CD4-positive, alpha-beta T cell treated with Interleukin-10 for 1 hour (primary cell): Measurements from ENCODE around the gene CD164L2.
"Not testable (repeated sequence)": the region's sequence is repeated elsewhere in the genome, so short reads cannot be mapped to it uniquely, and the experiment has no call there.

Experiments used
- DNase-seq: peaks from one replicate; pipeline ENCODE4 v3.0.0-alpha.2; 2020

Gene CD164L2

DNA sequence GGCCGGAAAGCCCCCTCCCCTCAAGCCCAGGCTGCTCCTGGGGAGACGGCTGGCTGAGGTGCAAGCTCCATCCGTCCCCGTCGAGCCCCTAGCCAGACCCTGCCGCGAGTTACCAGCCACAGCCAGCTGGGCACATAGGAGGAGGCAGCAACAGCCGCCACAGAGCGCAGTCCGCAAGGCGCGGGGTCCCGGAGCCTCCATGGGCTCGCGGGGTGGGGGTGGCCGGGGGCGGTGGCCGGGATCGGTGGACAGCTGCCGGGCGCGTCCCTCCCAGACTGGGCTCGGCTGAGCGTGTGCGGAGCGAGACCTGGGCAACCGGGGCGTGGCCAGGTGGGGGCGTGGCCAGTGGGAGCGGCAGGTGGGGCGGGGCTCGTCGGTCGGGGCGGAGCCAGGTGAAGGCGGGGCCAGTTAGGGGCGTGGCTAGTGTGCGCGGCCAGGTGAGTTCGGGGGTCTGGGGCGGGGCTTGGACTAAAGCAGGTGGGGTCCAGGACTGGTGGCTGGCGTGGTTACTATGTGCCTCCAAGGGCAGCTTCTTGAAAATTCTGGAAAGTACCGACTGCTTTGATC, at the start of gene CD164L2:
TSS of gene CD164L2 (minus strand) at position 295 of the 567 bp plus-strand sequence. CDS start at position 201, 94 bp downstream.
- DNase-seq, result peak; percentile 43

DNA sequence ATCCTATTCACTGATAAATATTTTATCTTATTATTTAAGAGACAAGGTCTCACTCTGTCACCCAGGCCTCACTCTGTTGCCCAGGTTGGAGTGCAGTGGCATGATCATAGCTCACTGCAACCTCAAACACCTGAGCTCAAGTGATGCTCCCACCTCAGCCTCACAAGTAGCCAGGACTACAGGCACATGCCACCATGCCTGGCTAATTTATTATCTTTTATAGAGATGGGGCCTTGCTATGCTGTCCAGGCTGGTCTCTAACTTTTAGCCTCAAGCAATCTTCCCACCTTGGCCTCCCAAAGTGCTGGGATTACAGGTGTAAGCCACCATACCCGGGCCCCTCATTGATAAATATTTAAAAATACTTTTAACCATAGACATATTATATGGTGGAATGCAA, 49.6 kb upstream of the CD164L2 start:
- not testable (repeated sequence) for DNase-seq

DNA sequence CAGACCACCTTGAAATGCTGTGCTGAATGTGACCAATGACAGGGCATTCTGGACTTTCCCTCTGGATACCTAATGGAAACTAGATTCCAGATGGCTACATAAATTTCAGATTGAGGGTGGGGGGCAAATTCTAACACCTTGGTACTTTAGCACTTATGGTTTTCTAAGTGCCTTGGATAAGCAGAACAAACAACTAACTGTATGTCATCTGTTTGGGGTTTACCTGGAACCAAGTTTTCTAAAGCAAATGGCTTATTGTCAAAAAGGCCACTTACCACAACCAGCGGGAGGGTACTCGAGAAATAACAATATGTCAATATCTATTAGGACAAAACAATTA, 48.4 kb upstream of the CD164L2 start:
- no peak for DNase-seq

DNA sequence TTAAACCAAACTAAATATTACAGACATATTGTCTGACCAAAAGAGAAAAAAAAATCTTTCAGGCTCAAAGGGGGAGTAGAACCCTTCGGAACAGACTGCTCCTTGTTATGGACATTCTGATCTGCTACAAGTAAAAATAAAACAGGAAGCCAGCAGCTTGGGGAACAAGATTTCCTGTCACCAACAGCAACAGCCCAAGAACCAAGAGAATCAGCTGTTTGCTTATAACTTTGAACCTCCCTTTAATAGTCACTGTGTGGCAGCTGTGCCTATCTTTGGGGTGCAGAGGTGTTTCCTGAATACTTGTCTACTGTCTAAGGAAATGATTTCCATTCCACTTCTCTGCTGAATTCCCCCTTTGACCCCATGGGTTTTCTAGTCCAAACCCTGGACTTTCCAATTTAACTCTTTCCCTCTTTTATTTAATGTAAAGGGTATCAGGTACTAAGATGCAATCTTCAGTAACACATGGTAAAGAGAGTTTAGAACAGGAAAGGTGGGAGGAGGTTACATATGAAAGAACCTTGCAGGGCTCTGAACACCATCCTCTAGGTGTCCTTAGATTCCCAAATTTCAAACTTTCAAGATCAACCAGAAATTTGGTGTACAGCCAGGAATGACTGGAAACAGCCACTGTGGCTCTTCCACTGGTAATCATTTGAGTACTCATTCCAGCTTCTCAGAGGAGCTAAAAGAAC, 47.9 kb upstream of the CD164L2 start:
- DNase-seq, result peak; percentile 58

DNA sequence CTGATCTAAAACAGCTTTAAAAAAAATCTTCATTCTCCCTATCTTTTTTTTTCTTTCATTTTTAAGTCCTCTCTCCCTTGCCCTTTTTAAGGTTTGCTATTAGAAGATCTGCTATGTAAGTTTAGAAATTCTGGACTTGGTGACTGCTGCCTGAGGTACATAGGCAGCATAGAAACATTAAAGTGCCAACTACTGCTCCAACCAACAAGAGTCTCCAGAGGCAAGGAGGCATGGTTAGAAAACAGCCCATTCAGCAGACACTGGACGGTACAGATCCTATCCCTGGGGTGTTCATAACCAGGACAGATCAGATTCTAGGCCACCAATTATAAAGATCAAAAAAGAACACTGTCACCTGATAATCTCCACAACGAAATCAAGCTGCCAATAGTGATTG, 45.9 kb upstream of the CD164L2 start:
- no peak for DNase-seq

DNA sequence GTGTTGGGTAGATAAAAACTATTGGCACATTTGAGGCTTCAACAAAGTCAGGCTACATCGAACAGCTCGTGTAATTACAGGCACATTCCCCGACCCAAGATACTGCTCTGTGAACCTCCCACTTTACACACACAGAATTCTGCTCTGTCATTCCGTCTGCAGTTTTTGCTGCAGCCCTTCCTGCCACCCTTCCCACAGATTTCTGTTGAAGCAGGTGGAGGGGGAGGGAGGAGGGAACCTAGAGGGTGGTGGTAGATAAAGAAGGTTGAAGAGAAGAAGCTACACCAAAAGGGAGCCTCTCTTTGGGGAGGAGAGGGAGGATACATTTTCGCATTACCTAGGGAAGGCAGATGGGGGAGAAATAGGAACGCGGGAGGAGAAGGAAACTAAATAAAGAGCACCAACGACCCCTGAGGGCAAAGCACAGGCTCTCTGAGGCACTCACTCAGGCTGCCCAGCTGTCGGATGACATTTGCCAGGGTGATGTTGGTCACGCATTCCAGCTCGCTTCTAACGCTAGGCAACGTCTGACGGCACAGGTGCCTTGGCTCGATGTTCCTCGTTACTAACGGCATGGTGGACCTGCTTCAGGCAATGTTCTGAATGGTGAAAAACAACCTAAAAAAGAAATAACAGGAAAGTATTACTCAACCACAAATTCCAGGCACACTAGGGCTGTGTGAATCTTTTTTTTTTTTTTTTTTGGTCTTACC, 45.3 kb upstream of the CD164L2 start:
- DNase-seq, result no peak

DNA sequence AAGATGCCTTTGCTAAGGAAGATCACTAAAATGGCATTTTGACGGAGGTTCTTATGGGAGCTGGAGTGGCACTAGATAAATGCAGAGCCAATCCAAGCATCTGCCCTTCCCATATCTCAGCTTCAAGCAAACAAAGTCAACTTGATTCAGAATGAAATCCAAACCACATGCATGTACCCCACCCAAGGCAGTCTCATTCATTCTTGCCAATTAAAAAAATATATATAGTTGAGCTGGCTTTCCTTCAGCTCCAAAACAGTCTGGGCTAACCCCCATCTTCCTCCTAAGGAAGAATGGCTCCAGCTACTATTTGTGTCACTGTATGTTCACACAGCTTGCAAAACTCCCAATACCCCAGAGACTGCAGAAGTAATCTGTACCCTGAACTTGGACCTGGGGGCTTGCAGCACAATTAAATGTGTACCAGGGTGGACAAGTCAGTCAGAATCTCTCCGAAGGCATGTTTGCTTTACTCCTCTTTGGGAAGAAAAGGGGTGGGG, 44.7 kb upstream of the CD164L2 start:
- no peak for DNase-seq

DNA sequence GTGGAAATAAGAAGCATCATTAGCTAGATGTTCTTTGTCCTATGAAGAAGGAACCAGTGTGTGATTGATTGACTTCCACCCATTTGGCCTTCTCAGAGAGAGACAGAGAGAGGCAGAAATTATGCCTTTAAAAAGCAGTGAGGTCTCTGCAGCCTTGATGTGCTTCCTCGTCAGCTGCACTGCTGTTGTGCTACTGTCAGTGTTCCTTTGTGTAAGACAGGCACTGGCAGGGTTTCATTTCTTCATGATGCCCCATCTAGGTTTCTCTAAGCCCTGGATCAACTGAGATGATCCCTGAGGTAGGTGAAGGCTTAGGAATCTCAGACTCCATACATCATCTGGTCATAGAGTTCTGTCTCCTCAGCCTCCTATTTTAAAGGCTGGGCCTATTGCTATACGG, 44.2 kb upstream of the CD164L2 start:
- DNase-seq, result no peak

DNA sequence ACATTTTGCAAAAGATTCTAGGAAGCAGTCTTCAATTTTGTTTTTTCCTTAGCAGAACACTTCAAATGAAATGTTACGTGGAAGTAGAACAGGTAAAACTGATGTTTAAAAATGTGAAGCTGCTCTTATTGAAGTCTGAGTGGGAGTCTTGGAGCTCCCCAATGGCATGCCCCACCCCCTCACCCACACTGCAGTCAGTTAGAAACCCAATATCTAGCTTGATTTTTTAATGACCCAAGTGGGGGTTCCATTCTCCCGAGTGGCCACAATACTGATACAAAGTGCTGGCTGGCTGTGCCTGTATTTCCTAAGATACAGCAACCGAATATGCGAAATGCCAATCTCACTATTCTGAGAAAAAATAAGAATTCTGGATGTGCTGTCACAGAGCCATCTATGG, 40.6 kb upstream of the CD164L2 start:
- no peak for DNase-seq

DNA sequence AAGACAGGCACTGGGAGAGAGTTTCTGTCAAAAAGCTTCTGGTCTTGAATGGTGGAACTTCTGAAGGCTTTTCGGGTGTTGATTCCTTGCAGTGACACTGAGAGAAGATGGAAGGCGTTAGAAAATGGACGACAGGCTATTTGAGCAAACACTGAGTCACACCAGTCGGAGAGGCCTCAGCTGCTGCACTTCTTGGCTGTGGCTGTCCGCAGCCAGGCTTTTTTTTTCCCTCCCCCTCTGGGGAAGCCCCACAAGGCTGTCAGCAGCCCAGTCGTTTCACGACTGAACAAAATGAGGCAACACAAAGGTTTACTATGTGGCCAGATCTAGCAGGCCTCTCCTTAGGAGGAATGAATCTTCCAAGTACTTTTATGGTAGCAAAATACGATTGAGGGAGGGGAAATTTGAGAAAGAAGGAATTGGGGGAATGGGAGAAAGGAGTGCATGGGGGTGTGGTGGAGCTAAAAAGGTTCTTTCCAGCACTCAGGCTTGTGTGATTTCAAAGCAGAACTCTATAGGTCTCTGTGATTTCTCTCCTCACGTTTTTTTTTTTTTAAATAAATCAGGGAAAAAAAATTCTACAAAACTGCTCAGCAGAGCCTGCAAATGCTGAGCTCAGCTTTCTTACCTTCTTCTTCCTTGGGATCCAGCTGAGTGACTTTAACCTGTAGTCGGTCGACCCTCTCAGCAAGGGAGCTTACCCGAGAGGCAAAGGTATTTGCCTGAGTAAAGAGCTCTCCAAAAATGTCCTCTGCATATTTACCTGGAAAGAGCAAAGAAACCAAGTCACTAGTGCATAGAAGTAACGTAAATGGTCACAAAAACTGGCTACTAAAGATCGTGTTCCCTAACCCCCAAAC, 35.4 kb upstream of the CD164L2 start:
- peak; percentile 49 for DNase-seq

DNA sequence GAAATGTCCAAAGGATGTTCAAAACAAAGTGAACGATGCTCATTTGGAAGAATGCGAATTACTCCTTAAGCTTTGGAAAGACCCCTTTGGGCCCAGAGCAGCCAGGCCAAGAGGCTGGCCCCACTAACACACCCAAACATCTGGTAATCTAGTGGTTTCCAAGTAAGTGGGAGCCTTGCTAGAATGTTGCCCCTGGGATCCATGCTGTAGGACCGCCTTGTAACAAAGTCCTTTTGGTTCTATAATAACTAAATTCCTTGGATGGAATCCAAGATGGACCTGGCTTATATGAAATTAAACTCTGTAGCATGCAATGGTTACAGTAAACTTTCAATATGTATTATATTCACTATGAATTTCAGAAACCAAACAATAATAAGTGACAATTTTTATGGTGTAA, 34.6 kb upstream of the CD164L2 start:
- DNase-seq, result no peak

DNA sequence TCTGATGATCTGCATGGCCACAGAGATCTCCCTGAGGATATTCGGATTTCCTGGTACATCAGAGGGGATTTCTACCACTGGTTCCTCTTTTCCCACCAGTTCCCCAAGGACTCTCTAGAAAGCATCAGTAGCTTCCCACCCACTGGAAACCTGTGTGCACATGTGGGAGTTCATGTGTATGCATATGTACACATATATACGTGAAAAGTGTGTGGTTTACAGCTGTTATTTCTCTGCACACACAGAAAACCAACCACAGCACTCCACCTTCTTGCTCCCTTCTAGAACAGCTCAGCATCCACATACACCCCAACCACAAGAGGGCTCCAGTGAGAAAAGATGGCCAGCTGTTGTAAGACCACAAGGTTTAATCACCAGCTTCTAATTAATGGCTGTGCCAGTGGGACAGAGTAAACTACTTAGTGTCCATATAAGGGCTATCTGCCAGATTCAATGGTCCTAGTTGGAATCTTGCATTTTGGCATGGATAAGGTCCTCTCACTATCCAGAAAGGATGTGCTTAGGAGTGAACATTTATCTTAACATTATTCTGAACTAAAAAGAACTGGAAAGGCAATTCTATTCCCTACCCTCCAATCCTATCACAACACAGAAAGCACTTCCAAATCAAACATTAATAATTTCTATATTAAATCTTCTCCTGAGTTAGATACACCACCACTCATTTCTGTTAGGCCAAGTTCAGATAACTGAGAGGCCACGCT, 33.4 kb upstream of the CD164L2 start:
- peak; percentile 77 for DNase-seq

DNA sequence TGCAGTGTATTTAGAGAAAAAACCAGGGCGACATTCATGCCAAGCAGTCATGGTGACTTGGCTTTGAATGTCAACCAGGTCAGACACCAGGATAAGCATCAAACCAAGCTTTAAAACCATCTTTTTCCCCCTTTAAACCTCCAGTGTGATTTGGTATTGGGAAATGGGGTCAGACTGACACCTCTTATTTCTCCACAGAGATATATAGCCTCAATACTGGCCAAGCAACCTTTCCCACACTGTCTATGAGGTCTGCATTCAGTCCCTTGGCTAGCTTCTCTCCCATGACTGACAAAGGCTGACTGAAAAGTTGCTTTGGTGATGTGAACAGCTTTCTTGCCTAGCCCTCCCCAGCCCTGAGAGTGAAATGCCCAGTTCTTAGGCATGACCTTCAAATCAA, 31.0 kb upstream of the CD164L2 start:
- no peak for DNase-seq

DNA sequence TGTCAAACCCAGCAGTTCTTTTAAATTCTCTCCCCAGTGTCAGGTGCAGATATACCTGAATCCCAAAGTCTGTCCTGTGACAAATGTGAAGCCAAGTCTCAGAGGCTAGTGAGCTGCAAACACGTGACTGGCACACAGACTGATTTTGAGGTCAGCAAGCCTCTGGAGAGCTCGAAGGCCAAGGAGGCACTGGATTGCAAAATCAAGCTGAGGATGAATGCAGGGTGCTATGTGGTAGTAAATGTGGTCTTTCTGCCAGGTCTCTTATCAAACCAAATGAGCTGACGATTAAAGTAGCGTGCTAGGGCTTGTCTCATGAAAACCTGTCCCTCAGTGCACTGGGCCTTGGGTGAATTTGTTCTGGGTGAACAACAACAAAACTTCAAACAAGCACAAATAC, 29.9 kb upstream of the CD164L2 start:
- DNase-seq, result no peak

DNA sequence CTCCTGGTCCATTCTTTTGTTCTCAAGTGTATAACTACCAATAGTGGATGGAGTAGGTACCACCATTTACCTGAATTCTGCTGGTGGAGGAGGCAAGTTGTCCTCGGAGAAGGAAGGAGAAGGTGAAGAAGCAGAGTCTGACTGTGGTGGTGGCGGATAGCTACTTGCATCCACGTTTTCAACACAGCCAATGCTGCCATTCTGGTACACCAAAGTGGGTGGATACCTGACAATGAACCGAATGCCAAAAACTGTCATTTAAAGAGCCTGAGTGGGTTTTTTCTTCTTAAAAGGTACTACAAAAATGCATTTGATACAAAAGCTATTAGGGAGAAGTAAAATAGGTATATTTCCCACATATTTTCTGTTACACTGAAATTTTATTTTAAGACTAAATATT, 29.4 kb upstream of the CD164L2 start:
- DNase-seq, result no peak

DNA sequence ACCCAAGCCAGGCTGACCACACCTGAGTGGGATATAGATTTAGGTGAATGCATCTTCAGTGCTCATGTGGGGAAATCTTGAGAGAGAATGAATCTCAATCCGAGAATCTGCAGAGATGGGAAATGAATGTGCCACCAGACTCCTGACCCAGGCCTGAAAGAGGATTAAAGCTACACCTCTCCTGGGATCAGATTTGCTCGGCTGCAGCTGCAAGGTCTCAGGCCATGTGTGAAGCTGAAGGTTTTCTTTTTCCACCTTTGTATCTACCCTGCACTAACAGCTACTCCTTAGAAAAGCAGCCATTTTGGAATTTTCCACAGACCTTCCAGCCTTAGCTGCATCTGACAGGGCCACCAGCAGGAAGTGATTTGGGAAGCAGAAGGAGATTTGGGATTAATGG, 27.6 kb upstream of the CD164L2 start:
- no peak for DNase-seq

DNA sequence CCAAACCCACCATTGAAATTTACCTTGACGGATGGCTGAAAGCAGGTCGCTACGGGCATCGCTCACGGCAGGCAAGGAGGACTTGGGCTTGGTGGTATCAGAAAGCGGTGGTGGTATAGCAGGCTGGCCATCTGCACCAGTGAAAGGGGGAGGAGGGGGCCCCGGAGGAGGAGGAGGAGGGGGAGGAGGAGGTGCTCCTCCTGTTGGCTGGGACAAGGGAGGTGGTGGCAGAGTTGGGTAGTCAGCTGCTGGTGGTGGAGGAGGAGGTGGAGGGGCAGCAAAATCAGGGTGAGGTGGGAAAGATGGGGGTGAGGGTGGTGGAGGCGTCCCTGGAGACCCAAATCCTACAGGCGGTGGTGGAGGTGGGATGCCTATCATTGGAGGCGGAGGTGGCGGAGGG, 26.5 kb upstream of the CD164L2 start:
- no peak for DNase-seq

DNA sequence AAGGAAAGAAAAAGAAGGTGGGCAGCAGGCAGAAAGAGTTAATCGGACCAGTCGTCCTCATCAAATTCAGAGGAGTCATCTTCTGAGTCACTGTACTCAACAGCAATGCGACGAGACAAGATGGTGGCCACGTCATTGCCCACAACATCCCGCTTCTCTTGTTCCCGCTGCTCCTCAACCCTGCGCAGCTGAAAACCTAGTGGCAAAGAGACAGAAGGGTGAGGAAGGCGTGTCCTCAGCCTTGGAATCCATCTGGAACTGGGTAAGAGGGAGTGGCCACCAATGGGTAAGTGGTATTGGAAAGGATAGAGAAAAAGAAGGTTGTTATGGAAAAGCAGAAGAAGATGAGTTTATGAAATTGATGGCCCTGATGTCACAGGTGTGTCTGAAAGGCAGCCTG, 25.0 kb upstream of the CD164L2 start:
- DNase-seq, result no peak

DNA sequence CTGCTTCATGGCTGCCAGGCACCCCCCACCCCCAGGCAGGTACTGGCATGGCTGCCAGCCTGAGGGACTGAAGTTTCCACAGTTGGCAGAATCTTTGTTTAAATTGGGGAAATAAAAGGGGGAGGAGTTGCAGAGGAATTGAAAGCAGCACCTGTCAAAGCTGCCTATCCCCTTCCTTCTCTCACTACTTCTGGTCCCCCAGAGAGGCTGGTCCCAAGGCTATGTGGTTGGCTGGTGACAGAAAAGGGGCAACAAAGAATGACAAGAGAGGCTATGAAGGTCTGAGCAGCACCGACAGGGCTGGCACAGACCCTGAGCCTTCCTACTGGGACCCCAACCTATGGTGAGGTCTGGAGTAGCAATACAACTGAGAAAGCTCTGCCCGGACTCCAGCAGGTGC, 23.7 kb upstream of the CD164L2 start:
- DNase-seq, result not testable (repeated sequence)

DNA sequence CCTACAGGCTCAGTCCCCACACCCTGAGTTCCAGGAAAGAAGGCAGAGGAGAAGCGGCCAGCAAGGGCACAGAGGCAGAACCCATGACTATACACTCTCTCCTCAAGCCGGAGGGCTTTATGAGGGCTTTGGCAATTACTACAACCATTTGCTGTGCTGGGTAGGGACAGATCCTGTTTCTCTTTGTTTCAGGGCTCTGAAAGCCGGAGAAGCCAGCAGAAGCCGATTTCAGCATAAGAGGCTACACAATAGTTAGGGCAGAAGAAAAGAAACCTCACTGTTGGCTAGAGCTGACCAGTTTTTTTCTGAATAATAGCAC, 23.2 kb upstream of the CD164L2 start:
- no peak for DNase-seq

DNA sequence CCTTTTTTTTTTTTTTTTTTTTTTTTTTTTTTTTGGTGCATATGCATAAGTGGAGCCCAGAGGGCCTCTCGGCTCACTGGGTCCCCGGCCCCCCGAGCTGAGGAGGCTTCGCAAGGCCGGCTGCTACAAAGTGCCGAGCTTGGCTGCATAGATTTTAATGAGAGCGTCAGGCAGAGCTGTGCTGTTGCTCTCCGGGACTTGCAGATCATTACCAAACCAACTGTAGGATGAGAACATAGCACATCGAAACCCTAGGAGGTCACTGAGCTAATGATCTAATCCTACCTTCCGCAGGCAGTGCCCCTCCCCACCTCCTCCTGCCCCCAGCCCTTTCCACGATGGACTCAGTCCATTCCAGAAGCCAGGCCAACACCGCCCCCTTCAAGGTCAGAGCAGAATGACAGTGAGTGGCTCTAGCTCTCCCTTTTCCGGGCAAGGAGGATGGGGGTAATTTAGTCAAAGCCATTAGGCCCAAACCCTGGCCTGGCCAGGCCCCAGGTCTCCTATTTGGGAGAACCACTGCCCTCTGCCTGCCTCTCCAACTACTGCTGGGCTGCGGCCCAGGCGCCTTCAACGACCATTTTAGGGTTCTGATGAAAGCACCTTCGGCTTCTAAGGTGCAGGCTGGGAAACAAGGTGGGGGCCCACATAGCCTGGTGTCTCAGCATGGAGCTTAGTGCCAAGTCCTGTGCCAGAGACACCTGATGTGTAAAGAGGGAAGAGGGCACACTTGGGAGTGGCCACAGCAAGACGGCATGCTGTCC, 22.6 kb upstream of the CD164L2 start:
- DNase-seq, result not testable (repeated sequence)

DNA sequence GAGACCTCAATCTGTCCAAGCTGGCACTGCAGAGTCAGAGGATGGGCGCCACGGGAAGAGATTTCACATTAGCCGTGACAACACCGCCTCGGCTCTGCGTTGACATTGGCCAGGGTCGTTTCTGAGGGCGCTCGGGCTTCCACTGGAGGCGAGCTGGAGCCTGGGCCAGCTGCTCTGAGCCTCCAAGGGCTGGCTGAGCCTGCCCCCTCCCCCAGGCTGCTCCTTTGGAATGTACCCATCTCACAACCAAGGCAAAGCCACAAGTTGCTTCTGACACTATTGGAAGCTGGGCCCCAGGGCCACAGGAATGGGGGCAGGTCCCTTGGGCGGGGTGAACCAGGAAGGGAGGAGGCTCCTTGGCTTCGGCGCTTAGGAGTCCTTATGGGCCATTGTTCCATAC, 21.9 kb upstream of the CD164L2 start:
- DNase-seq, result no peak
